HepG2 (cell line): ENCODE results near the gene RANBP17. TPM values are rescaled to one million over a fixed set of nuclear protein-coding genes. Genes with fewer than 3 reads are reported as not detected.

Experiments
- ATAC-seq: fragments of 200-7000 bp; cut with Tn5 transposase; 3 replicates; pipeline ENCODE4 v1.9.1; 2020; ENCODE audit warnings: mild to moderate bottlenecking, moderate library complexity
- BruUV-seq: library from RNA; stranded (reverse); fragments of 400-500 nt; replicated peaks from 2 replicates; lab custom pipeline; 2021; lab: Mats Ljungman, UMichigan
- CTCF ChIA-PET: fragments of 300-600 bp; formaldehyde crosslinking; extraction: SDS; loops from one replicate; lab custom pipeline; 2021; ENCODE audit warnings: low total read pairs, inconsistent platforms, low intra/inter-chr PET ratio; lab: Yijun Ruan, JAX
- POLR2A ChIA-PET: fragments of 350-600 bp; sonication (Branson Sonifier 250); formaldehyde crosslinking; loops from one replicate; lab custom pipeline; 2020; ENCODE audit warnings: antibody characterized with exemption, inconsistent platforms; lab: Yijun Ruan, JAX
- DNase-seq: peaks from one replicate; pipeline ENCODE4 v3.0.0-alpha.2; 2015; ENCODE audit warnings: low spot score
- FAIRE-seq: peaks from 3 replicates; lab custom pipeline; 2011; peaks lifted over from hg19 to GRCh38; lab: Jason Lieb, UNC
- H2AFZ ChIP-seq: one replicate; pipeline ENCODE4 v1.6.1; 2011; ENCODE audit warnings: low read length, inconsistent platforms
- H3K27ac ChIP-seq: fragments of 300-600 bp; 3 replicates; pipeline ENCODE4 v1.8.0; 2011; ENCODE audit warnings: mixed run types, mild to moderate bottlenecking, mixed read lengths, low read length, inconsistent platforms; ENCODE audit not compliant: insufficient read depth; ENCODE audit errors: extremely low read length
- H3K27me3 ChIP-seq, 2 experiments: fragments of 200-600 bp in 1 of 2; 2 replicates in 1 of 2; 3 replicates in 1 of 2; pipeline versions ENCODE4 v1.6.0 to v1.8.0; 2011; ENCODE audit warnings: low read length in 2 of 2, mild to moderate bottlenecking in 2 of 2, moderate library complexity in 2 of 2, inconsistent platforms in 1 of 2; ENCODE audit not compliant: insufficient read depth in 2 of 2, control insufficient read depth in 1 of 2
- H3K36me3 ChIP-seq, 2 experiments: fragments of 200-600 bp in 1 of 2; replicated peaks in 1 of 2; 2 replicates in 1 of 2; 3 replicates in 1 of 2; pipeline versions ENCODE4 v1.5.1 to v1.8.0; 2011; ENCODE audit warnings: low read length in 2 of 2, inconsistent platforms in 1 of 2; ENCODE audit not compliant: insufficient read depth in 2 of 2, control insufficient read depth in 1 of 2
- H3K4me1 ChIP-seq: 2 replicates; pipeline ENCODE4 v1.5.1; 2012; ENCODE audit warnings: low read length, inconsistent platforms; ENCODE audit not compliant: insufficient read depth
- H3K4me2 ChIP-seq: 2 replicates; pipeline ENCODE4 v1.6.0; 2011; ENCODE audit warnings: low read depth, low read length, inconsistent platforms
- H3K4me3 ChIP-seq, 3 experiments: fragments of 200-600 bp in 1 of 3; sonication (generic), shearing (Covaris generic) in 1 of 3; replicated peaks in 1 of 3; 2 replicates each; pipeline ENCODE4 v1.5.1; 2011 to 2016; ENCODE audit warnings: low read length in 3 of 3, inconsistent platforms in 2 of 3, low read depth in 2 of 3, mild to moderate bottlenecking in 2 of 3, control low read depth in 1 of 3, mixed read lengths in 1 of 3; ENCODE audit not compliant: insufficient read depth in 1 of 3
- H3K79me2 ChIP-seq: one replicate; pipeline ENCODE4 v1.6.1; 2011; ENCODE audit warnings: low read length, inconsistent platforms; ENCODE audit not compliant: insufficient read depth
- H3K9ac ChIP-seq: 2 replicates; pipeline ENCODE4 v1.6.0; 2011; ENCODE audit warnings: mild to moderate bottlenecking, low read depth, low read length, inconsistent platforms; ENCODE audit not compliant: insufficient read depth
- H3K9me3 ChIP-seq: 2 replicates; pipeline ENCODE4 v1.5.1; 2012; ENCODE audit warnings: mild to moderate bottlenecking, low read length
- H4K20me1 ChIP-seq: 2 replicates; pipeline ENCODE4 v1.6.0; 2011; ENCODE audit warnings: inconsistent platforms, mild to moderate bottlenecking, low read length, moderate library complexity; ENCODE audit not compliant: insufficient read depth
- AKAP8 ChIP-seq: sonication (generic); formaldehyde crosslinking; IDR thresholded peaks from 2 replicates; pipeline ENCODE4 v1.5.1; 2020; ENCODE audit warnings: mild to moderate bottlenecking, missing genetic modification reagents
- BRD4 ChIP-seq: sonication (generic); formaldehyde crosslinking; IDR thresholded peaks from 2 replicates; pipeline ENCODE4 v1.4.0; 2020; ENCODE audit warnings: missing genetic modification reagents
- FOXK2 ChIP-seq: fragments of 450-650 bp; IDR thresholded peaks from 2 replicates; pipeline ENCODE4 v1.6.1; 2016
- KLF9 ChIP-seq: IDR thresholded peaks from 2 replicates; pipeline ENCODE4 v1.6.1; 2016; ENCODE audit warnings: low read depth
- MEF2D ChIP-seq: sonication (generic); formaldehyde crosslinking; IDR thresholded peaks from 2 replicates; pipeline ENCODE4 v1.5.1; 2020; ENCODE audit warnings: mild to moderate bottlenecking, missing genetic modification reagents
- SMAD9 ChIP-seq: sonication (generic); formaldehyde crosslinking; IDR thresholded peaks from 2 replicates; pipeline ENCODE4 v1.5.1; 2020; ENCODE audit warnings: mild to moderate bottlenecking, missing genetic modification reagents
- THAP11 ChIP-seq: IDR thresholded peaks from 2 replicates; pipeline ENCODE4 v1.6.1; 2016; ENCODE audit warnings: missing biosample characterization, missing genetic modification reagents
- ZBTB8A ChIP-seq: sonication (generic); formaldehyde crosslinking; IDR thresholded peaks from 2 replicates; pipeline ENCODE4 v1.4.0; 2020; ENCODE audit warnings: mild to moderate bottlenecking, low read depth, missing genetic modification reagents, borderline replicate concordance
- ZNF790 ChIP-seq: sonication (generic); formaldehyde crosslinking; IDR thresholded peaks from 2 replicates; pipeline ENCODE4 v1.8.0; 2022; ENCODE audit warnings: missing genetic modification reagents, mild to moderate bottlenecking, borderline replicate concordance
- ZSCAN22 ChIP-seq: sonication (generic); formaldehyde crosslinking; IDR thresholded peaks from 2 replicates; pipeline ENCODE4 v1.4.0; 2020; ENCODE audit warnings: mild to moderate bottlenecking, missing genetic modification reagents
- ZSCAN31 ChIP-seq: sonication (generic); formaldehyde crosslinking; IDR thresholded peaks from 2 replicates; pipeline ENCODE4 v1.5.0; 2020; ENCODE audit warnings: low read depth, mild to moderate bottlenecking, missing genetic modification reagents
- ZSCAN9 ChIP-seq: IDR thresholded peaks from 2 replicates; pipeline ENCODE4 v1.6.1; 2016; ENCODE audit warnings: borderline replicate concordance
- WGBS: methylation state at CpG from one replicate; pipeline ENCODE4 v1.1.6; 2017; ENCODE audit warnings: low lambda C conversion rate; 5-methylcytosine and 5-hydroxymethylcytosine counted together
- in situ Hi-C: cut with HindIII; loops from 2 replicates; pipeline ENCODE4 v1.10.0; 2017; ENCODE audit warnings: low pct_unique_long_range_greater_than_20kb; ENCODE audit not compliant: extremely low pct_ligation_motif_present
- intact Hi-C: fragments of 100-400 bp; cut with micrococcal nuclease; formaldehyde crosslinking; loops from one replicate; pipeline ENCODE4 v1.10.0; 2022; ENCODE audit not compliant: unreplicated experiment
- polyA plus RNA-seq, 8 experiments: library from polyadenylated mRNA; depleted of rRNA in 3 of 8; stranded (reverse) in 7 of 8; unstranded in 1 of 8; fragments of >200 nt; fragmentation: Illumina TruSeq in 4 of 8; extraction: Trizol in 4 of 8; gene quantifications; 2 replicates each; pipeline versions ENCODE4 v1.2.1 to v1.2.3, GENCODE V29; 2011 to 2016; ENCODE audit warnings: low read depth in 4 of 8, missing spikeins in 1 of 8, mixed read lengths in 1 of 8; ENCODE audit not compliant: insufficient read depth in 1 of 8
- total RNA-seq, 5 experiments: library from RNA; depleted of rRNA; stranded (reverse); fragments of >200 nt; fragmentation: Illumina TruSeq; extraction: Trizol; gene quantifications; 2 replicates each; pipeline ENCODE4 v1.2.3, GENCODE V29; 2016; ENCODE audit warnings: low read depth in 1 of 5
- TF ChIP-seq, protein P1 (sequence below): sonication (generic); formaldehyde crosslinking; IDR thresholded peaks from 2 replicates; pipeline ENCODE4 v1.5.1; 2020; ENCODE audit warnings: mild to moderate bottlenecking, missing genetic modification reagents, borderline replicate concordance
- TF ChIP-seq, protein P2 (sequence below): sonication (generic); formaldehyde crosslinking; IDR thresholded peaks from 2 replicates; pipeline ENCODE4 v1.5.1; 2020; ENCODE audit warnings: mild to moderate bottlenecking, missing genetic modification reagents, moderate library complexity
- TF ChIP-seq, protein P3 (sequence below): fragments of 450-650 bp; IDR thresholded peaks from 2 replicates; pipeline ENCODE4 v1.6.1; 2016
- TF ChIP-seq, protein P4 (sequence below): sonication (generic); formaldehyde crosslinking; IDR thresholded peaks from 2 replicates; pipeline ENCODE4 v1.4.0; 2020; ENCODE audit warnings: missing genetic modification reagents

RANBP17 gene
- total and polyA plus RNA-seq, 2 of the 13 experiments (the other 11 are each of a cell fraction or from before 2014, with no cell fraction given), result not detected

DNA sequence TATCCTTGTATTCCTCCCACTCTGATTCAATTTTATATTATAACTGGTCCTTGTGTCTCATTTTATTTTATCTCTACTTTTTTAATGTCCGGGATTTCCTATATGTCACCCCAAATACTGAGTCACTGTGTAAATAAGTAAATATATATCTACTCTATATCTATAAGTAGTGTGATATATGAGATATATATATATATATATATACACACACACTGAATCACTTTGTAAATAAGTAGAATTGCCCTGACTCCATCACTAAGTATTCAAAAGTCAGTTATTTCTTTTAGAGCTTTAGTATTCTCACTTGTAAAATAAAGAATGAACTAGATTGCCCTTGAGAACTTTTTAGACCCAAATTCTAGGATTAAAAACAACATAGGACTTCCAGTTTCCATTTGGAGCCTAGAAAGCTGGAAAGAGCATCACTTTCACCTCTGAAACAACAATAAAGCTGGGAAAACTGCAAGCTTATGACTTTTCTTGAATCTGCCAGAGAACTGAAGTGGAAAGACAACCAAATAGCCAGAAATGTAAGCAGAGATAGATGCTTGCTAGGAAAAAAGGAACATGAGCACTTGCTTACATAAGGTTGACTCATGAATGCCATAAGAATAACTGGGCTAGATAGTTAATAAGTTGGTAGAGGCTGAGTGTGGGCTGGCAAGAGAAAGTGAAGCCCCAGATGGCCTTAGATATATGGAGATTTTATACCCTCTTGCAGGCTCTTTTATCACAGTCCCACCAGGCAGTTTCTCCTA lies 276.1 kb downstream of the RANBP17 start:
- FAIRE-seq (no peak), DNase-seq (no peak), ATAC-seq (no peak)
- no peaks in the 10 kb centered on the region for H3K27me3 ChIP-seq
- POLR2A ChIA-PET, result no interaction called here
- no peaks in the 10 kb centered on the region for H3K4me1 ChIP-seq
- CTCF ChIA-PET, result no interaction called here
- H3K36me3 ChIP-seq, result no peaks in the 10 kb centered on the region
- no peak overlapping the region for H2AFZ ChIP-seq
- H3K4me3 ChIP-seq, result no peak overlapping the region
- no peak overlapping the region for H3K27ac ChIP-seq
- no peak overlapping the region for H3K9ac ChIP-seq
- no peaks in the 10 kb centered on the region for H3K79me2 ChIP-seq
- no peaks in the 10 kb centered on the region for H4K20me1 ChIP-seq
- 2% methylated on average over 1 of the region's 1 CpG for WGBS
- no peaks in the 10 kb centered on the region for H3K9me3 ChIP-seq
- in situ Hi-C loops, result no loop called here
- no TSS peak for BruUV-seq
- no peak overlapping the region for H3K4me2 ChIP-seq
- intact Hi-C loops, result no loop called here
- TF ChIP-seq ZBTB8A (CRISPR knock-in tag) (no peak), FOXK2 (no peak), ZSCAN31 (CRISPR knock-in tag) (no peak), SMAD9 (CRISPR knock-in tag) (no peak), ZSCAN22 (CRISPR knock-in tag) (no peak), ZSCAN9 (CRISPR knock-in tag) (no peak), KLF9 (no peak), MEF2D (CRISPR knock-in tag) (no peak), THAP11 (CRISPR knock-in tag) (no peak), BRD4 (CRISPR knock-in tag) (no peak), AKAP8 (no peak), ZNF790 (CRISPR knock-in tag) (no peak)
- TF ChIP-seq, protein P1, sequence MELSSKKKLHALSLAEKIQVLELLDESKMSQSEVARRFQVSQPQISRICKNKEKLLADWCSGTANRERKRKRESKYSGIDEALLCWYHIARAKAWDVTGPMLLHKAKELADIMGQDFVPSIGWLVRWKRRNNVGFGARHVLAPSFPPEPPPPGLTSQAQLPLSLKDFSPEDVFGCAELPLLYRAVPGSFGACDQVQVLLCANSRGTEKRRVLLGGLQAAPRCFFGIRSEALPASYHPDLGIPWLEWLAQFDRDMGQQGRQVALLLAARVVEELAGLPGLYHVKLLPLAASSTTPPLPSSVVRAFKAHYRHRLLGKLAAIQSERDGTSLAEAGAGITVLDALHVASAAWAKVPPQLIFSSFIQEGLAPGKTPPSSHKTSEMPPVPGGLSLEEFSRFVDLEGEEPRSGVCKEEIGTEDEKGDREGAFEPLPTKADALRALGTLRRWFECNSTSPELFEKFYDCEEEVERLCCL (CRISPR knock-in tag), result no peak
- TF ChIP-seq, protein P2, sequence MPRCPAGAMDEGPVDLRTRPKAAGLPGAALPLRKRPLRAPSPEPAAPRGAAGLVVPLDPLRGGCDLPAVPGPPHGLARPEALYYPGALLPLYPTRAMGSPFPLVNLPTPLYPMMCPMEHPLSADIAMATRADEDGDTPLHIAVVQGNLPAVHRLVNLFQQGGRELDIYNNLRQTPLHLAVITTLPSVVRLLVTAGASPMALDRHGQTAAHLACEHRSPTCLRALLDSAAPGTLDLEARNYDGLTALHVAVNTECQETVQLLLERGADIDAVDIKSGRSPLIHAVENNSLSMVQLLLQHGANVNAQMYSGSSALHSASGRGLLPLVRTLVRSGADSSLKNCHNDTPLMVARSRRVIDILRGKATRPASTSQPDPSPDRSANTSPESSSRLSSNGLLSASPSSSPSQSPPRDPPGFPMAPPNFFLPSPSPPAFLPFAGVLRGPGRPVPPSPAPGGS, result no peak
- TF ChIP-seq, protein P3, sequence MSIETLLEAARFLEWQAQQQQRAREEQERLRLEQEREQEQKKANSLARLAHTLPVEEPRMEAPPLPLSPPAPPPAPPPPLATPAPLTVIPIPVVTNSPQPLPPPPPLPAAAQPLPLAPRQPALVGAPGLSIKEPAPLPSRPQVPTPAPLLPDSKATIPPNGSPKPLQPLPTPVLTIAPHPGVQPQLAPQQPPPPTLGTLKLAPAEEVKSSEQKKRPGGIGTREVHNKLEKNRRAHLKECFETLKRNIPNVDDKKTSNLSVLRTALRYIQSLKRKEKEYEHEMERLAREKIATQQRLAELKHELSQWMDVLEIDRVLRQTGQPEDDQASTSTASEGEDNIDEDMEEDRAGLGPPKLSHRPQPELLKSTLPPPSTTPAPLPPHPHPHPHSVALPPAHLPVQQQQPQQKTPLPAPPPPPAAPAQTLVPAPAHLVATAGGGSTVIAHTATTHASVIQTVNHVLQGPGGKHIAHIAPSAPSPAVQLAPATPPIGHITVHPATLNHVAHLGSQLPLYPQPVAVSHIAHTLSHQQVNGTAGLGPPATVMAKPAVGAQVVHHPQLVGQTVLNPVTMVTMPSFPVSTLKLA, result no peak
- TF ChIP-seq, protein P4, sequence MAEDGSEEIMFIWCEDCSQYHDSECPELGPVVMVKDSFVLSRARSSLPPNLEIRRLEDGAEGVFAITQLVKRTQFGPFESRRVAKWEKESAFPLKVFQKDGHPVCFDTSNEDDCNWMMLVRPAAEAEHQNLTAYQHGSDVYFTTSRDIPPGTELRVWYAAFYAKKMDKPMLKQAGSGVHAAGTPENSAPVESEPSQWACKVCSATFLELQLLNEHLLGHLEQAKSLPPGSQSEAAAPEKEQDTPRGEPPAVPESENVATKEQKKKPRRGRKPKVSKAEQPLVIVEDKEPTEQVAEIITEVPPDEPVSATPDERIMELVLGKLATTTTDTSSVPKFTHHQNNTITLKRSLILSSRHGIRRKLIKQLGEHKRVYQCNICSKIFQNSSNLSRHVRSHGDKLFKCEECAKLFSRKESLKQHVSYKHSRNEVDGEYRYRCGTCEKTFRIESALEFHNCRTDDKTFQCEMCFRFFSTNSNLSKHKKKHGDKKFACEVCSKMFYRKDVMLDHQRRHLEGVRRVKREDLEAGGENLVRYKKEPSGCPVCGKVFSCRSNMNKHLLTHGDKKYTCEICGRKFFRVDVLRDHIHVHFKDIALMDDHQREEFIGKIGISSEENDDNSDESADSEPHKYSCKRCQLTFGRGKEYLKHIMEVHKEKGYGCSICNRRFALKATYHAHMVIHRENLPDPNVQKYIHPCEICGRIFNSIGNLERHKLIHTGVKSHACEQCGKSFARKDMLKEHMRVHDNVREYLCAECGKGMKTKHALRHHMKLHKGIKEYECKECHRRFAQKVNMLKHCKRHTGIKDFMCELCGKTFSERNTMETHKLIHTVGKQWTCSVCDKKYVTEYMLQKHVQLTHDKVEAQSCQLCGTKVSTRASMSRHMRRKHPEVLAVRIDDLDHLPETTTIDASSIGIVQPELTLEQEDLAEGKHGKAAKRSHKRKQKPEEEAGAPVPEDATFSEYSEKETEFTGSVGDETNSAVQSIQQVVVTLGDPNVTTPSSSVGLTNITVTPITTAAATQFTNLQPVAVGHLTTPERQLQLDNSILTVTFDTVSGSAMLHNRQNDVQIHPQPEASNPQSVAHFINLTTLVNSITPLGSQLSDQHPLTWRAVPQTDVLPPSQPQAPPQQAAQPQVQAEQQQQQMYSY, result no peak
